GM12878 (cell line): ENCODE data around the gene POLA1.

Experiments
- CTCF ChIP-seq, 3 experiments: IDR thresholded peaks in 2 of 3; conservative IDR thresholded peaks in 1 of 3; 2 replicates each; pipeline ENCODE4 v1.5.1; 2011; ENCODE audit warnings: low read depth in 3 of 3, low read length in 3 of 3, mild to moderate bottlenecking in 3 of 3, control low read depth in 2 of 3, moderate library complexity in 2 of 3, inconsistent platforms in 1 of 3, mixed read lengths in 1 of 3; ENCODE audit not compliant: control insufficient read depth in 2 of 3, insufficient read depth in 1 of 3; ENCODE audit errors: extremely low read depth in 1 of 3
- FOXM1 ChIP-seq: IDR thresholded peaks from 2 replicates; pipeline ENCODE4 v1.6.1; 2012; ENCODE audit warnings: low read depth, mild to moderate bottlenecking, inconsistent platforms, low read length, moderate library complexity
- MYC ChIP-seq: IDR thresholded peaks from 2 replicates; pipeline ENCODE4 v1.6.1; 2011; ENCODE audit warnings: mild to moderate bottlenecking, low read length, moderate library complexity, inconsistent platforms; ENCODE audit not compliant: insufficient read depth, insufficient replicate concordance, insufficient read length, severe bottlenecking
- NFIC ChIP-seq: IDR thresholded peaks from 2 replicates; pipeline ENCODE4 v1.6.1; 2012; ENCODE audit warnings: low read depth, mild to moderate bottlenecking, inconsistent platforms, low read length, moderate library complexity
- POLR2A ChIP-seq: IDR thresholded peaks from 2 replicates; pipeline ENCODE4 v1.6.1; 2011; ENCODE audit warnings: low read depth, mild to moderate bottlenecking, low read length
- POLR2AphosphoS2 ChIP-seq: IDR thresholded peaks from 2 replicates; pipeline ENCODE4 v1.6.1; 2011; ENCODE audit warnings: low read depth, mild to moderate bottlenecking, low read length, improper control_type of control experiment, moderate library complexity
- POU2F2 ChIP-seq: IDR thresholded peaks from 3 replicates; pipeline ENCODE4 v1.6.1; 2011; ENCODE audit warnings: low read depth, mild to moderate bottlenecking, low read length, borderline replicate concordance
- RFX5 ChIP-seq: IDR thresholded peaks from 2 replicates; pipeline ENCODE4 v1.6.1; 2011; ENCODE audit warnings: low read depth, low read length, improper control_type of control experiment

DNA sequence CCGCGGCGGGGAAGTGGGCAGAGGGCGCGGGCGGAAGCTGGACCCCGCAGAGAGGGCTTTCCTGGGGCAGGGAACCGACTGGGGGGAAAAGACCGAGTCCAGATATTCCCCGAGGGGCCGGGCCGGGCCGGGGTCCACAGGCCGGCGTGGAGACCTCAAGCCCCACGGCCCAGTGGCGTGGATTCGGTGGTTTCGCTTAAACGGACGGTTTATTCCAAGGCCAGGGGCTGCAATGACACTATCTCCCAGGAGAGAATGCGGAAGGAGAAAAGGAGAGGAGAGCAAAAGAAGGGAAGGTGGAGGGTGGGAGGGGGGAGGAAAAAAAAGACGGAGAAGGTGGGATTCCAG is 311.3 kb downstream of the POLA1 start:
- TF ChIP-seq RFX5 (no peak), NFIC (no peak), POU2F2 (no peak), FOXM1 (no peak), POLR2A (no peak), MYC (no peak), POLR2AphosphoS2 (no peak), CTCF (IDR thresholded peaks at IDR 0.05 in 2 of 3, conservative IDR thresholded peaks at IDR 0.05 in 1 of 3; ENCODE audit: control insufficient read depth in 2 of 3, extremely low read depth in 1 of 3, insufficient read depth in 1 of 3, low read depth in 3 of 3, low read length in 3 of 3) (no peak)
